ENCODE data around the gene MMP24OS.

DNA sequence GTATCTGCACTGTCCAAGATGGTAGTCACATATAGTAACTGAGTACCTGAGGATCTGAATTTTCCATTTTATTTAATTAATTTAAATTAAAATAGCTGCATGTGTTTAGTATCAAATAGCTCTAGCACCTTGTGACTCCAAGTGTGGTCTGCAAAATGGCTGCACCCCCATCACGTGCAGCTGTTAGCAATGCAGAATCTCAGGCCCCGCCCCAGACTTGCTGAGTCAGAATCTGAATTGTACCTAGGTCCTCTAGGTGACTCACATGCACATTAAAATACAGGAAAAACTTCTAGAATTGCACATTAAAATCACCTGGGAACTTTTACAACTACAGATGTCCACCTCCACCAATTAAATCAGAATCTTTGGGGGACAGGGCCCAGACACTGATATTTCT lies 33.5 kb upstream of the MMP24OS start:
- TF ChIP-seq, protein P1, sequence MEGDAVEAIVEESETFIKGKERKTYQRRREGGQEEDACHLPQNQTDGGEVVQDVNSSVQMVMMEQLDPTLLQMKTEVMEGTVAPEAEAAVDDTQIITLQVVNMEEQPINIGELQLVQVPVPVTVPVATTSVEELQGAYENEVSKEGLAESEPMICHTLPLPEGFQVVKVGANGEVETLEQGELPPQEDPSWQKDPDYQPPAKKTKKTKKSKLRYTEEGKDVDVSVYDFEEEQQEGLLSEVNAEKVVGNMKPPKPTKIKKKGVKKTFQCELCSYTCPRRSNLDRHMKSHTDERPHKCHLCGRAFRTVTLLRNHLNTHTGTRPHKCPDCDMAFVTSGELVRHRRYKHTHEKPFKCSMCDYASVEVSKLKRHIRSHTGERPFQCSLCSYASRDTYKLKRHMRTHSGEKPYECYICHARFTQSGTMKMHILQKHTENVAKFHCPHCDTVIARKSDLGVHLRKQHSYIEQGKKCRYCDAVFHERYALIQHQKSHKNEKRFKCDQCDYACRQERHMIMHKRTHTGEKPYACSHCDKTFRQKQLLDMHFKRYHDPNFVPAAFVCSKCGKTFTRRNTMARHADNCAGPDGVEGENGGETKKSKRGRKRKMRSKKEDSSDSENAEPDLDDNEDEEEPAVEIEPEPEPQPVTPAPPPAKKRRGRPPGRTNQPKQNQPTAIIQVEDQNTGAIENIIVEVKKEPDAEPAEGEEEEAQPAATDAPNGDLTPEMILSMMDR (IDR thresholded peaks at IDR 0.05) = no peak
- TF ChIP-seq POLR2A (IDR thresholded peaks at IDR 0.05) = no peak
